Stimulated activated memory B cell treated with anti-CD40 and anti-IgM and Interleukin-4, amounts not matched to agents 10 μg/mL and 1 μg/mL and 100 μg/mL, for 72 hours (primary cell): Measurements from ENCODE around the gene ALDH4A1.
"Not testable (repeated sequence)": the region's sequence is repeated elsewhere in the genome, so short reads cannot be mapped to it uniquely, and the experiment has no call there.

Experiments used
- ATAC-seq: fragments of 150-1000 bp; cut with Tn5 transposase; 2 replicates; pipeline ENCODE4 v1.10.0; 2021
- H3K27ac Mint-ChIP-seq: one replicate; pipeline ENCODE4 v1.8.0; 2022; ENCODE audit warnings: mild to moderate bottlenecking, mixed read lengths
- H3K27me3 Mint-ChIP-seq: one replicate; pipeline ENCODE4 v1.8.0; 2022; ENCODE audit warnings: mixed read lengths
- H3K36me3 Mint-ChIP-seq: one replicate; pipeline ENCODE4 v1.8.0; 2022; ENCODE audit warnings: mixed read lengths
- H3K4me1 Mint-ChIP-seq: one replicate; pipeline ENCODE4 v1.8.0; 2022; ENCODE audit warnings: mixed read lengths
- H3K4me3 Mint-ChIP-seq: one replicate; pipeline ENCODE4 v1.8.0; 2022; ENCODE audit warnings: mild to moderate bottlenecking, moderate library complexity, mixed read lengths
- H3K9me3 Mint-ChIP-seq: one replicate; pipeline ENCODE4 v1.8.0; 2022; ENCODE audit warnings: mixed read lengths

Gene ALDH4A1

GRCh38 chr1:18881164-18881563, 21.2 kb downstream of the ALDH4A1 start:
- no peaks in the 10 kb centered on the region for H3K9me3 Mint-ChIP-seq
- H3K27me3 Mint-ChIP-seq = no peaks in the 10 kb centered on the region
- no peak overlapping the region for H3K4me3 Mint-ChIP-seq
- no peak overlapping the region for H3K27ac Mint-ChIP-seq
- peaks cover 14% of the 10 kb centered on the region for H3K36me3 Mint-ChIP-seq
- H3K4me1 Mint-ChIP-seq = no peaks in the 10 kb centered on the region
- no peak for ATAC-seq

DNA sequence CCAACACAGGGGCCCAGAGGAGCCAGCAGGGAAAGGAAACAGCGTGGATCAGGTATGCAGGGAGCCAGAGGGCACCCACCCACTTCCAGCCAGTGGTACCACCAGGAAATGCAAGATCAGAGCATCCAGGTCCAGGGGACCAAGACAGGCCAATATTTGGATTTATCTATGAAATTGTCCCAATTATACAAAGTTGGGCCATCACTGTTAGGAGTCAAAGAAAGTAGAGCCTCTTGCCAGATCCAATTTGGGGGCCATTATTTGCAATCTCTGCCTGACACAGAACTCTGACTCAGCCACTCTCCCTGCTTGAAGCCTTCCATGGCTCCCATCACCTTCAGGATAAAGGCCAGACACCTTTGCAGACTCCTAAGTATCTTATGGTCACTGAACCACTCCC, 21.8 kb downstream of the ALDH4A1 start:
- no peak for ATAC-seq
- Mint-ChIP-seq H3K9me3 (no peaks in the 10 kb centered on the region), H3K27ac (no peak overlapping the region), H3K36me3 (peaks cover 14% of the 10 kb centered on the region), H3K27me3 (no peaks in the 10 kb centered on the region), H3K4me3 (no peak overlapping the region), H3K4me1 (peaks cover 2% of the 10 kb centered on the region)

DNA sequence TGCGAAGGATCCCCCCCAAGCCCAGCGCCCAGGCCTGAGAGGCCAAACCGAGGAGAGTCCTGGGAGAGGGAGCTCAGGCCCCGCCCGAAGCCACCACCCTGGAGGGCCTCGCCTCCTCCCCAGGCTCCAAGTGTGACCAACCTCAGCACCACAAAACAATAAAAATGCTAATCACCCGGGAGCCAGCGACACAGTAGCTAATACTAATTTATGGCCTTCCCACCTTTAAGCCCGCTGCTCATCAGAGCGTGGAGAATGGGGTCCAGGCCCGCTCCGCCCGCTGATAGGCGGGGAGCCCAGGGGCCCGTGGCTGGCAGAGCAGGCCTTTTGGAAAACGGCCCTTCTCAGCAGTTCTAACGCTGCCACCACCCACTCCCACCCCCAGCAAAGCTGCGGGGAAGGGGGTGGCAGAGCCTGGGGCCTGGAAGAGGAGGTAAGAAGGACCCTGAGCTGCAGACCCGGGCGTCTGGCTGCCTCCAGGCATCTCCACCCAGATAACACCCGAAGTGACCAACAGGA, 22.5 kb downstream of the ALDH4A1 start:
- Mint-ChIP-seq H3K4me3 (no peak overlapping the region), H3K27me3 (no peaks in the 10 kb centered on the region), H3K9me3 (no peaks in the 10 kb centered on the region), H3K27ac (no peak overlapping the region), H3K36me3 (peaks cover 14% of the 10 kb centered on the region), H3K4me1 (peaks cover 5% of the 10 kb centered on the region)
- ATAC-seq = no peak

DNA sequence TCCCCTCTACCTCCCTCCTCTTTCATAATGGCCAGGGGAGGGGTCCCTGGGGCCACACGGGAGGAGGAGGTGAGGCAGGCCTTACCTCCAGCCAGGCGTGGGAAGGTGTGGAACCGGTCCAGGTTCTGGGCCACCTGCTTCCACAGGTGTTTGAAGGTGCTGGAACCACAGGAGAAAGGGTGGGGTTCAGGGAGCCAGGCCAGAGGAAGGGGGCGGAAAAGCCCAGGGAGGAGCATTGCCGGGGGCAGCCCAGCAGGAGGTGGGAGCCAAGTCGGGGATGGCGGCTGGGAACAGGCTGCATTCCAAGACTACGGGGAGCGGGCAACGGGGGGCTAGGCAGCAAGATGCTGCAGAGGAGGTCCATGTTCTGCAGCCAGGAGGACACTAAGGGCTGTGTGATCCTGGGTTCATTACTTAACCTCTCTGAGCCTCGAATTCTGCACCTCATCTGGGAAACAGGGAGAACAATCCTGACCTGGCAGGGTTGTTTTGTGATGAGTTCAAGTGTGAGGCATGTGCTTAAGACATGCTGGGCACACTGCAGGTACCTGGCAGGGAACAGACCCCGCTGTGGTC, 23.1 kb downstream of the ALDH4A1 start:
- Mint-ChIP-seq H3K36me3 (peaks cover 14% of the 10 kb centered on the region), H3K9me3 (no peaks in the 10 kb centered on the region), H3K4me1 (peaks cover 5% of the 10 kb centered on the region), H3K4me3 (no peak overlapping the region), H3K27ac (no peak overlapping the region), H3K27me3 (no peaks in the 10 kb centered on the region)
- ATAC-seq = no peak

DNA sequence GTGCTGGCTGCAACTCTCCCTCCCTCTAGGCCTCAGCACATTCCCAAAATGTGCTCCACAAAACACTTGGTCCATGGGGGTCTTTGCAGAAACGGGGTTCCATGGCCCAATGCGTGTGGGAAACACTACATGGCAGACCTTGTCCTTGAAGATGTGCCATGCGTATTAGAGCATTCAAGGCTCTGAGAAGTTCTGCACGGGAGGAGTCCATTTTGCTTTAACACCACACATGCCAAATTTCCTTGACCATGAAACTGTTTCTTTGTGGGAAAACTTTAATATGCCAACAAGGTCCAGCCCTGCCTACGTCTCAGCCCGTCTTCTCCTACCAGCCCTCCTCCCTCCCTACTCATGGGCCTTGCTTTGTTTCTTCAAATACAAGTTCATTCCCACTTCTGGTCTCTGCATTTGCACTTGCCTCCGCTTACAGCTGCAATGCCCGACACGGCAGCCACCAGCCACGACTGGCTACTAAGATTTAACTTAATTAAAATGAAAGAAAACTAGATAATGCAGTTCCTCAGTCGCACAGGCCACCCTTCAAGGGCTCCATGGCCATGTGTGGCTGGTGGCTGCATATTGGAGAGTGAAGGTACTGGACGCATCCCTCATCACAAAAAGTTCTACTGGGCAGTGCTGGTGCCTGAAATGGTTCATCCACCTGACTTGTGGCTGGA, 23.7 kb downstream of the ALDH4A1 start:
- Mint-ChIP-seq H3K4me3 (no peak overlapping the region), H3K27ac (no peak overlapping the region), H3K4me1 (peaks cover 5% of the 10 kb centered on the region), H3K27me3 (no peaks in the 10 kb centered on the region), H3K36me3 (peaks cover 14% of the 10 kb centered on the region), H3K9me3 (no peaks in the 10 kb centered on the region)
- no peak for ATAC-seq

GRCh38 chr1:18877282-18877681, 25.1 kb downstream of the ALDH4A1 start:
- Mint-ChIP-seq H3K4me1 (peaks cover 5% of the 10 kb centered on the region), H3K4me3 (no peak overlapping the region), H3K9me3 (no peaks in the 10 kb centered on the region), H3K27ac (no peak overlapping the region), H3K36me3 (peaks cover 11% of the 10 kb centered on the region), H3K27me3 (no peaks in the 10 kb centered on the region)
- ATAC-seq = no peak

DNA sequence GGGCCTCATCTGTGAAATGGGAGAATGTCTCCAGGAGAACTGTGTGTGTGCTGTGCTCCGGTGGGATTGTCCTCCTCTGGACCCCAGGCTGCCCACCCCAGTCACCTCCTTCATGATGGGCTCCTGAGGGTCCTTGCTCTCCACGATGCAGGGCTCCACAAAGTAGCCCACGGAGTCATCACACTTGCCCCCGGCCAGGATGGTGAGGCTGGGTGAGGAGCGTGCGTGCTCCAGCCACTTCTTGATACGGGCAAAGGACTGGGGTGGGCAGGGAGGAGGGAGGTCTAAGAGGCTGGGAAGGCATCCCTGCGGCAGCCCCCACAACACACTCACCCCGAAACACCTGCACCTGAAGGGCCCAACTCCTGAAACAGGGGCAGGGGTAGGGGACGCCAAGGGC, 26.1 kb downstream of the ALDH4A1 start:
- peaks cover 12% of the 10 kb centered on the region for H3K36me3 Mint-ChIP-seq
- no peaks in the 10 kb centered on the region for H3K27me3 Mint-ChIP-seq
- peaks cover 5% of the 10 kb centered on the region for H3K4me1 Mint-ChIP-seq
- H3K27ac Mint-ChIP-seq = no peak overlapping the region
- no peak overlapping the region for H3K4me3 Mint-ChIP-seq
- no peak for ATAC-seq
- H3K9me3 Mint-ChIP-seq = no peaks in the 10 kb centered on the region

GRCh38 chr1:18875796-18876128, 26.6 kb downstream of the ALDH4A1 start:
- Mint-ChIP-seq H3K36me3 (peaks cover 12% of the 10 kb centered on the region), H3K27me3 (no peaks in the 10 kb centered on the region), H3K27ac (no peak overlapping the region), H3K4me3 (no peak overlapping the region), H3K9me3 (no peaks in the 10 kb centered on the region), H3K4me1 (peaks cover 5% of the 10 kb centered on the region)
- no peak for ATAC-seq

DNA sequence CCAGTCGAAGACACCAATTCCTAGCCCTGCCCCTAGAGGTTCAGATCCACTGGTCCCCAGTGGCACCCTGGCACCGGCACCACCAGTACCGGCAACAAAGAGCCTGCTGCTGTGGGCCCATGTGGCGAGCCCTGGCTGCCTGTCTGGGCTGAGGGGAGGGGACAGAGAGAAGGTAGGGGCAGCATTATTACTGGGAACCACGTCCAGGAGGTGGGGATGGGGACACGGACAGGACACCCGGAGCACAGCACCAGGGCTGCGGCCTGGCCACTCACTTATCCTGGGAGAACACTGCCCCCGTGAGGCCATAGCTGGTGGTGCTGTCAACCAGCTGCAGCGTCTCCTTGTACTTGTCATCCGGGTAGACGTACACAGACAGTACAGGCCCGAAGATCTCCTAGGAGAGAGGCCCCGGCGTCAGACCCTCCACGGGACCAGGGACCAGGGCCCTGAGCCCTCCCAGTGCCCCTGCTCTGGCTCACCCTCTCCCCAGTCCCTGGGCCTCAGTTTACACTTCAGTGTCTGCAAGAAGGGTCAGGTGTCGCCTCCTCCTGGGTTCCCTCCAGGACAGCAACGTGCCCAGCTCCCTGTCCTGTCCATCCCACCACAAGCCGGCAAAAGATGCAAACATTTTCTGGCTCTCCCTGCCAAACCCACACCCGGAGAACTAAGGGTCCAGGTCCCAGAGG, 27.1 kb downstream of the ALDH4A1 start:
- peaks cover 5% of the 10 kb centered on the region for H3K4me1 Mint-ChIP-seq
- no peak overlapping the region for H3K27ac Mint-ChIP-seq
- peak; percentile 55 for ATAC-seq
- H3K9me3 Mint-ChIP-seq = no peaks in the 10 kb centered on the region
- peaks cover 8% of the 10 kb centered on the region for H3K36me3 Mint-ChIP-seq
- no peaks in the 10 kb centered on the region for H3K27me3 Mint-ChIP-seq
- no peak overlapping the region for H3K4me3 Mint-ChIP-seq

DNA sequence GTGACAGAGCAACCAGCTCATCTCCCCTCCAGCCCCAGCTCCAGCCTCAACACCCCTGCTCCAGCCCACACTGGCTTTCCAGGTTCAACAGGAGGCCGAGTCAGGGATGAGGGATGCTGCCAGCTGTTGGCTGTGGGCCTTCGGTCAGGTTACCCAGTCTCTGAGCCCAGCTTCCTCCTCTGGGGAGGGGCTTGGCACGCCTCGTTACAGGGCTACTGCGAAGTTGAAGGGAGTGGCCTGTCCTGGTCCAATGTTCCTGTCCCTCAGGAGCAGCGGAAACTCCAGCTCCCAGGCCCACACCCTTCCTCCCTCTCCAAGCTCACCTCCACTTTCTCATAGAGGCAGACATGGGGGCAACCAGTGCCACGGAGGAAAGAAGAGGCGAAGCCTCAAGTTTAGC, 27.8 kb downstream of the ALDH4A1 start:
- Mint-ChIP-seq H3K4me1 (peaks cover 11% of the 10 kb centered on the region), H3K9me3 (no peaks in the 10 kb centered on the region), H3K36me3 (peaks cover 7% of the 10 kb centered on the region), H3K27me3 (peaks cover under 1% of the 10 kb centered on the region), H3K27ac (no peak overlapping the region), H3K4me3 (no peak overlapping the region)
- ATAC-seq = no peak

GRCh38 chr1:18874036-18874435, 28.3 kb downstream of the ALDH4A1 start:
- H3K4me1 Mint-ChIP-seq = peaks cover 17% of the 10 kb centered on the region
- no peak for ATAC-seq
- H3K36me3 Mint-ChIP-seq = peaks cover 7% of the 10 kb centered on the region
- H3K27ac Mint-ChIP-seq = no peak overlapping the region
- no peak overlapping the region for H3K4me3 Mint-ChIP-seq
- H3K9me3 Mint-ChIP-seq = no peaks in the 10 kb centered on the region
- peaks cover 6% of the 10 kb centered on the region for H3K27me3 Mint-ChIP-seq

DNA sequence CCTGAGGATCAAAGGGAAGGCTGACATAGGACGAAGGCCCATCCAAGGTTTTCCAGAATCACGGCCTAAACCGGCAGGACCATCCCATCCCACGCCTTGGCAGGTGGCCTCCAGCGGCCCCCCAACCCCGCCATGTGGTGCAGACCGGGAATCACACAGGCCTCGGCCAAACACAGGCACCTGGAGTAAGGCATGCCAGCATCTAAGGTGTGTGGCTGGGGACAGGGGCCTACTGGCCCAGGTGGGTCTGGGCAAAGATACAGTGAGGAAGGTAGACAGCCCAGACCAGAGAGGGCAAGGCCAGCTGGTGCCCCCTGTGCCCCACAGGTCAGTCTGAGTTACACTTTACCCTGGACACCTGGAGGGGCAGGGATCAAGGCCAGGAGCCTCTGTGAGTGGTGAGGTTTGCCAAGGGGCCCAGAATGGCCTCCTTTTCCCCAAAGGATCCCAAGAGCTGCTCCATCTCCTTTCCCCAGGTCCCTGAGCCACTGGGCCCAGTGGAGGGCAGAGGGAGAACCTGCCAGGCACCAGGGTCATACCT, 30.2 kb downstream of the ALDH4A1 start:
- Mint-ChIP-seq H3K27me3 (peaks cover 22% of the 10 kb centered on the region), H3K27ac (no peak overlapping the region)

DNA sequence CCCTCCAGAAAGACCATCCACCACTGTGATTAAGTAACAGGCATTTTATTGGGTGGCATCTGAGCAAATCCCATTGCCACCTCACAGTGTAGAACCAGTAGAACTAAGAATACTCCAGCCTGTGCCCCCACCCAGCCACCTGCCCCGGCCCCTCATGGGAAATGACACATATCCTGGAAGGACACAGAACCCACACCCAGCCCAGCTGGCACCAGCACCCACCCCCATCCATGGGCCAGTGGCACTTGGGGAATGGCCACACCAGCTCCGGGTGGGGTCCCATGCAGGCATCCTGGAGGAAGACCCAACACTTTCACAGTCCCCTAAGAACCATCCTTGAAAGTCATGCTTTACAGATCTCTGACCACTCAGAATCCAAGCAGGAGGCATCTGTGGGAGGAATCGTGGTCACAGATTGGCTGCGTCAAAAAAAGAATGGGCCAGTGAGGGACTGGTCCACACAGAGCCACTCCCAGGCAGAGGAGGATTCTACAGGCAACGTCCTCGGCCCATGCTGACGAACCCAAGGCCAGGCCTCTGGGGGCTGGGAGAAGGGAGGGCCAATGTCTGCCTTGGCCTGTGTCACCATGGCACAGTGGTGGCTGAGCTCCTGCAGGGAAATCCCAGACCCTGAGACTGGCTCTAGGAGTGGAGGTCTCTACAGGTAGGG, 30.8 kb downstream of the ALDH4A1 start:
- H3K4me3 Mint-ChIP-seq = no peak overlapping the region
- no peak for ATAC-seq

More for the DNA sequence above, 30.2 kb downstream of the ALDH4A1 start:
- no peak for ATAC-seq
- H3K4me1 Mint-ChIP-seq = peaks cover 19% of the 10 kb centered on the region
- H3K4me3 Mint-ChIP-seq = no peak overlapping the region
- no peaks in the 10 kb centered on the region for H3K9me3 Mint-ChIP-seq
- peaks cover 7% of the 10 kb centered on the region for H3K36me3 Mint-ChIP-seq

DNA sequence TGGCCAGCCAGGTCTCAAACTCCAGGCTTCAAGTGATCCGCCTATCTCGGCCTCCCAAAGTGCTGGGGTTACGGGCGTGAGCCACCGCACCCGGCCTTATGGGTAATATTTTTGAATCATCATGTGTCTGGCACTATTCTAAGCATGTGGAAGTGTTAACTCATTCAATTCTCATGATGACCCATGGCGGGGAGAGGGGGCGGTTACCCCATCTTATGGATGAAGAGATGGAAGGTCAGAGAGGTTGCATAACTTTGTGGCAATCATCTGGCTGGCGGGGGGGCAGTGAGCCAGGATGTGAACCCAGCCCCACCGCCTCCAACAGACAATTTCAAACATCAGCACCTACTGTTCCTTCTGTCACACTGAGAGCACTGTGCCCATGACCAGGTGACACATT, 31.4 kb downstream of the ALDH4A1 start:
- H3K4me1 Mint-ChIP-seq = peaks cover 19% of the 10 kb centered on the region
- ATAC-seq = no peak

More for the DNA sequence above, 30.8 kb downstream of the ALDH4A1 start:
- H3K9me3 Mint-ChIP-seq = no peaks in the 10 kb centered on the region
- peaks cover 28% of the 10 kb centered on the region for H3K27me3 Mint-ChIP-seq
- H3K4me1 Mint-ChIP-seq = peaks cover 19% of the 10 kb centered on the region
- peaks cover 7% of the 10 kb centered on the region for H3K36me3 Mint-ChIP-seq
- H3K27ac Mint-ChIP-seq = no peak overlapping the region

GRCh38 chr1:18870595-18870865, 31.8 kb downstream of the ALDH4A1 start:
- H3K4me3 Mint-ChIP-seq, ATAC-seq, H3K9me3 Mint-ChIP-seq, H3K27ac Mint-ChIP-seq, H3K36me3 Mint-ChIP-seq: not testable (repeated sequence)
- Mint-ChIP-seq H3K27me3 (peaks cover 38% of the 10 kb centered on the region), H3K4me1 (peaks cover 17% of the 10 kb centered on the region)

More for the DNA sequence above, 31.4 kb downstream of the ALDH4A1 start:
- Mint-ChIP-seq H3K36me3 (peaks cover 7% of the 10 kb centered on the region), H3K9me3 (no peaks in the 10 kb centered on the region), H3K27ac (no peak overlapping the region), H3K4me3 (no peak overlapping the region), H3K27me3 (peaks cover 34% of the 10 kb centered on the region)
